Dermis microvascular lymphatic vessel endothelial cell (primary cell): ENCODE data around the gene PHOSPHO1. TPM values are rescaled to one million over a fixed set of nuclear protein-coding genes. Genes with fewer than 3 reads are reported as not detected.

Source experiments
- DNase-seq, 2 donors: peaks; one replicate each; pipeline versions ENCODE4 v3.0.0 to v3.0.0-alpha.2; 2010; ENCODE audit warnings: low read depth in 2 of 2
- total RNA-seq: library from RNA; depleted of rRNA; stranded (reverse); fragments of >200 nt; gene quantifications from 2 replicates; pipeline ENCODE4 v1.2.1, GENCODE V29; 2014

PHOSPHO1 gene
- total RNA-seq, 1 donor from 2014 or later = under 0.01 TPM

DNA sequence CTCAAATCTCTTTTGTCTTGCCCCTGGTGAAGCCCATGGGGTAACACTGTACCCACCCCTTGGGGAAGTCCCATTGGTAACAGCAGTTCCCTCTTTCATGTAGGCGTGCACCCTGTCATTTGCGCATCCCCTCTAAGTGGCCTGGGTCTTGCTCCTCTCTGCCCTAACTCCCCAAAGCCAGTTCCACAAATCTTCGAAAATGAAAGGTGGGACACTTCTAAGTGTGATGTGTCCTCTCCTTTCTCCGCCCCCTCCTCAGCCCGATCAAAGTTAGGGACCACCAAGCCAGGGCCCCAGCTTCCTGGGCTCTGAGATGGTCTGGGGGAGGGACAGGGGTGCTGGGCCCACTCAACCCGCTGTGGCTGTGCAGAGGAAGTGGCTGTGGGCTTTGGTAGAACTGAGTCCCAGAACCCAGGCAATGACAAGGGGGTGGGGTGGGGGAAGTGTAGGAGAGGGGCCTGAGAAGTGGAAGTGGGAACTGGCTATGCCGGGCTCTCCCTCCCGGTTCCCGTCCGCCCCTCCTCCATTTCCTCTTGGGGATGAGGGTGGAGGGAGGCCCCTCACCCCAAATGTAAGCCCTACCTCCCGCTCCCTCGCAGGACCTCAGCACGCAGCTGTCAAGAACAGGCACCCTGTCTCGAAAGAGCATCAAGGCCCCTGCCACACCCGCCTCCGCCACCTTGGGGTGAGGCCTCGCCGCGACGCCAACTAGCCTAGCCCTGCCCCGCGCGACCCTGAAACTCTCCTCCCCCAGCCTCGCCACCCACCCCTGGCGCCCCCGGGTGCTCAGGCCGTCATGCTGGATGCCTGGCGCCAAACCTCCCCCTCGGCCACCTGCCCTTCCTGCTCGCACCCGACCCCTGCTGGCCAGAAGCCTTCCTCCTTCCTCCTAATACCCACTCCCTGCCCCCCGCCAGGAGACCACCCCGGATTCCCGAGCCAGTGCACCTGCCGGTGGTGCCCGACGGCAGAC lies 11.4 kb downstream of the PHOSPHO1 start:
- DNase-seq = no peak

DNA sequence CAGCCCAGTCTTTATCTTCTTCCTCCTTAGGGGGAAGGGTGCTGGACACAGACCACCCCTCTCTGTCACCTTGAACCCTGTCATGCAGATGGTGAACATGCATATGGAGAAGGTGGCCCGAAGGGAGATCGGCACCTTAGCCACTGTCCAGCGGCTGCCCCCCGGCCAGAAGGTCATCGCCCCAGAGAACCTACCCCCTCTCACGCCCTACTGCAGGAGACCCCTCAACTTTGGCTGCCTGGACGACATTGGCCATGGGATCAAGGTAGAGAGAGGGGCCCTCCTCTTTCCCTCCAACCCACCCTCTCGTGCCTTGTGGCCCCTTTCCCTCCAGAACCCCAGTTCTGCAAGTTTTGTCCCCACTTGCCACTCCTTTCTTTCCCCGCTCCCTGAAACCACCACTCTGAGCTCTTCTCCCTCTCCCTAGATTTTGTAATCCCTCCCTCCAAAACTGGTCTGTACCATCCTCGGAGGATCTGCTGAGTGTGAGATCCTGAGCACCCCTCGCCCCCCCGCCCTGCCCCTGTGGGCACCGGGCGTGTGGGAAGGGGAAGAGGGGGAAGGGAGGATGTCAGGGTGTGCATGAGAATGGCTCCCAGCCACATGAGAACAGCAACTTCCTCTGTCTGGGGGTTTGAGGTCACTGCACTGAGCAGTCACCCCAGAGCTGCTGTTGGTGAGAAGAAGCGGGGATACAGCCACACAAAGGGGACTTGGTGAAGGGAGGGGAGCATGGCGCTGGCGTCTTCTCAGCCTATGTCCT lies 12.8 kb downstream of the PHOSPHO1 start:
- no peak for DNase-seq

DNA sequence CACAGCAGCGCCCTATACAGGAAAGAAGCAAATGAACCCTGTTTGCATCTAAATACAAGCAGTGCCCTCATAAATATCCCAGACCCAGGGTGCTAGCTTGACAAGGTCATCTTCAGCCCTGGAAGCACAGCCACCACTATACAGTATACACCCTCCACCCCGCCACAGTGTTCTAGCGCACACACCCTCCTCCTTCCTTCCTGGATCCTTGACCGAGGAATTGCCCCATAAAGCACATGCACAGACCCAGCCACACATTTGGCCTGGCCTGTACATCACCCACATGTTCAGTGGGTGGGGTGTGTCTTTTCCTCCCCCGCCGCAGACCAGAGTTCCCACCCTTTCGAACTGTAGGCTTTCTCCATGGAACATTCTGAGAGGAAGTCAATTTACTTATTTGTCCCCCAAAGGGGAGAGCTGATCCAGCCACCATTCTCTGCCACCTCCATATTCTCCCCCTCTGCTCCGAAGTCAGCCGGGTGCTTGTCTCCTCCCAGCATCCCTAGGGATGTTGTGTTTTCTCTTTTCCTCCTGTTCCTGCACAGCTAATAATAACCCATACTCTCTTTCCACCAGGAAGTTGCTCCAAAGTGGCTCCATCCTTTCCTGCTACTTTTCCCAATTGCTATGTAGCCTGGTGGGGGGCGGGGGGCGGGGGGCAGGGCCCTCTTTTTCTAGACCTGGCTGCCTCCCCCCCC lies 13.5 kb downstream of the PHOSPHO1 start:
- no peak for DNase-seq

DNA sequence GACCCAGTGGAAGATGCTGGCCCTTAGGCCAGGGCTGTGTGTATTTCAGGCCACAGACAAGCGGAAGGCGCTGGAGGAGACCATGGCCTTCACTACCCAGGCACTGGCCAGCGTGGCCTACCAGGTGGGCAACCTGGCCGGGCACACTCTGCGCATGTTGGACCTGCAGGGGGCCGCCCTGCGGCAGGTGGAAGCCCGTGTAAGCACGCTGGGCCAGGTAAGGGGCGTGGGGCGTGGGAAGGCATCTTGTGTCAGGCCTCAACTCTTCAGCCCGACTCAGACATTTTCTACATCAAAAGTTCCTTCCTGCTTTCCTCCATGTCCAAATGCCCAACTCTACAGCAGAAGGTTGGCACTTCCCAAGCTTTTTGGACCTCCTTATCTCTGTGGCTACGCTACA lies 14.1 kb downstream of the PHOSPHO1 start:
- DNase-seq = no peak

DNA sequence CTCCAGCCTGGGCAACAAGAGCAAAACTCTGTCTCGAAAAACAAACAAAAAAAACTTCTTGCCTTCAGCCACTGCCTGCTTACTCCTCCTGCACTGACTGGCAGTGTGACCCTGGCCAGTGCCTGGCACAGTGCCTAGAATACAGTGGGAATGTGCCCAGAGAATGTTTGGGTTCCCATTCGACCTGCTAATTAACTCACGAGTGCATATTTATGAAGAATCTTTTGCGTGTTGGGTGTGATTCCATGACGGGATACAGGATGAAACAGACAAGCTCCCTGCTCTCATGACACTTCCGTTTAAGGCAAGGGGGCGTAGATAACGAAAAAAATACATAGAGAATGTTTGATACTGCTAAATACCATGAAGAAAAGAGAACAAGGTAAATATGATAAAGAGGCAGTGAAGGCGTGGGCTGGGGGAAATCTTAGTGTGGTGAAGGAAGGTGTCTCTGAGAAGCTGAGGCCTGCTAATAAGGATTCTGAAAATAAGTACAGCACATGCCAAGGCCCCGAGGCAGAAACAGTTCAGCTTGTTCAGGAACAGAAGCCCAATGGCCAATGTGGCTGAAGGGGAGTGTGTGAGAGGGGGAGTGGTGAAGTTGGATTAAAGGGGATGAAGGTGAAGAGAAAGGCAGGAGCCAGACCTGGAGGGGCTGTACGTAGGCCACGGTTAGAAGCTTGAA lies 15.8 kb downstream of the PHOSPHO1 start:
- DNase-seq = peak; percentile 31 to 64

DNA sequence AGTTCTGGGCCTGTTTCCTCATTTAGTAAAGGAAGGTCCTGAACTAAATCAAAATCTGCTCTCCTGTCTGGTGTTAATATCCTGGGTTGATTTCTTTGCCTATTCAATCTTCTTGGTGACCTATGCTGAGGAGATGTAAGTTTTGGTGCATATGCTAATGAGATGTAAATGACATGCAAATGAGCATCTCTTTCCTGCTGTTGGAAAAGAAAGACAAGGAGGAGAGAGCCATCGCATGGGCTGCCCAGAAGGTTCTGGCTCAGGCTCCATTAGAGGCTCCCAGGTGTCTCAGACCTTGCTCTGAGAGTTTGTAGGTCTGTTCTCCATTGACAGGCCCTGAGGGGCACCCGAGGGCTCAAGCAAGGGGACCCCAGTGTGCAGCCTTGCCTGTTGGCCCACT lies 16.7 kb downstream of the PHOSPHO1 start:
- no peak for DNase-seq

DNA sequence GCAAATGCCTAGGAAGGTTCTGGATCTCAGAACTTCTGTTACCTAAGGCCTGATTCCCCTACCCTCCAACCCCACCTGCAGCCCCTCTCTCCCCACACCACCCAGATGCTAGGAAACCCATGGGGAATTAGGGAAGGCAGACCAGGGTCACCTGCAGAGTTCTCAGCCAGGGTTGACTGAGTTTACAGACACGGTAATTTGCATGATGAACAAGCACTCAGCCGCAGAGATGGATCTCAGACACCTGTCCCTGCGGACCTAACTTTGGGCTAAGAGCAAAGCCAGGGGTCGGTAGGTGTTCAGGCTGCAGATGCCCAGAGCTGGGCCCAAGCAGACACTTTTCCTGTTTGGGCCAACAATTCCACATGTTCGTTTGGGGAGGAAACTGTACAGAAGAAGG lies 17.2 kb downstream of the PHOSPHO1 start:
- no peak for DNase-seq

DNA sequence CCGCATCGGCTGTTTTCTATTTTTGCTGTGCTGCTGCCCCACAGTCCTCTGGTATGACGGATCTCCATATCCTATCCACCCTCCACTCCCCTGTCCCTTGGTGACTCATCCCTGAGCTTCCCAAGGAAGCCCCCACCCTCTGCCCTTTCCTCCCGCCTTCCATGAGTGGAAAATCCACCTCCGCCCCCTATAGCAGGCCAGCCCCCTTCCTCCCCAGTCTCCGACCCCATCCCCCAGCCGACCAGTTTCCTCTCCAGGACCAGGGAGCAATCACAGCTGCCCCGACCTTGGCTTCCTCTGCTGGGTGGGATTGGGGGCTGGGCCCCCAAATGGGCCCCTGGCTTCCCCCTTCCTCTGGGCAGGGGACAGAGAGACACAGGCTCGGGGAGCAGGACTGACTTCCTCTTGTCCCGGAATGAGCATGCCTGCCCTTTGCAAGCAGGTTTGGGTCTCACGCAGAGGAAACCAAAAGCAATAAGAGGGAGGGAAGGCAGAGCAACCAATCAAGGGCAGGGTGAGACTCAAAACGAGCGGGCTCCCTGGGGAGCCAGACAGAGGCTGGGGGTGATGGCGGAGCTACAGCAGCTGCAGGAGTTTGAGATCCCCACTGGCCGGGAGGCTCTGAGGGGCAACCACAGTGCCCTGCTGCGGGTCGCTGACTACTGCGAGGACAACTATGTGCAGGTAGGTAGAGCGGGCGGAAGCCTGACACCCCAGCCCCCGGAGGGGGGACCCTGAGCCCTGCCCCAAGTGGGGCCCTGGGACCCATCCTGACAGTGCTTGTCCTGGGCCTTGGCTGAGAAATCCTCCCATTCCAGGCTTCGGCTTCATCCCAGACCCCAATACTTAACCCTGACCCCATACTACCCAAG lies 20.2 kb downstream of the PHOSPHO1 start, which contains the start of the genes ABI3 and GNGT2:
ABI3 (plus strand) TSS at position 550 of the 872 bp plus-strand sequence; CDS start at position 568, 18 bp downstream.
GNGT2 (minus strand) TSS at position 417 of the 872 bp plus-strand sequence. CDS start 3,152 bp downstream, outside the sequence.
- DNase-seq = peak; percentile 74 to 93

DNA sequence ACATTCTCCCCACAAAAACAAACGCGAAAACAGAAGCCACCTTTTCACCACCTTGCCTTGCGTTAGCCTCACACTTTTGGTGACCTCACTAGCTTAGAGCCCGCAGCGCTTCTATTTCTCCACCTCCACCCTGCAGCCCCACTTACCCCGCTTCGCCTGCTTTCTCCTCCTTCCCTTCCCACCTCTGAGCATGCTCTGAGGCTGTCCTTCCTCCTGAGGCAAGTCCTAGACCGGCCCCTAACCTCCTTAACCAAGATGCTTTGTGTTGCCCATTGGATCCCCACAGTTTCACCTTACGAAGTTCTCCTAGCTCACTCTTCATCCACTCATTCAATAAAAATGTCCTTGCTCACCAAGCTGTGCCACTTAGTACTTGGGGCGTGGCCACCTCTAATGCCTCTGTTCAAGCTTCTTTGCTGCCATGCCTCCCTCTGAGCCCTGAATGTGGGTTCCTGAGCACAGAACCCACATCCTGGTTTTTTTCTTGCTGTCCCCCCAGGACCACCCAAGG lies 21.5 kb downstream of the PHOSPHO1 start:
- no peak for DNase-seq

DNA sequence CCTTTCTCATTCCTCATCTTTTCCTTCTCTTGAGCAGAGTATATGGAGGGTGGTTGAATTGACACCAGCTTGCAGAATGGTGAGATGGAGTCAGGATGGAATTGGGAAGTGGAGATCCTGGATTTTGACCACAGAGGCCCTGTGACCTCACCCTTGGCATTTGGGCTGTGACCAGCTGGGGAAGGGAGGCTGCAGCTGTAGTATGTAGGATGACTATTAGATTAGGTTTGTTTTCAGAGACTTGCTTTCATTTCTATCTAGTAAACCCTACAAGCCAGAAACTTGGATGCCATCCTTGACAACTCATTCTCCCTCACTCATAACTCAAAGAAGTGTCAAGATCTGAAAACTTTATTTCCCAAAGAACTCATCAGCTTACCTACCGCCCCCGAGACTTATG lies 26.1 kb downstream of the PHOSPHO1 start:
- DNase-seq = no peak

DNA sequence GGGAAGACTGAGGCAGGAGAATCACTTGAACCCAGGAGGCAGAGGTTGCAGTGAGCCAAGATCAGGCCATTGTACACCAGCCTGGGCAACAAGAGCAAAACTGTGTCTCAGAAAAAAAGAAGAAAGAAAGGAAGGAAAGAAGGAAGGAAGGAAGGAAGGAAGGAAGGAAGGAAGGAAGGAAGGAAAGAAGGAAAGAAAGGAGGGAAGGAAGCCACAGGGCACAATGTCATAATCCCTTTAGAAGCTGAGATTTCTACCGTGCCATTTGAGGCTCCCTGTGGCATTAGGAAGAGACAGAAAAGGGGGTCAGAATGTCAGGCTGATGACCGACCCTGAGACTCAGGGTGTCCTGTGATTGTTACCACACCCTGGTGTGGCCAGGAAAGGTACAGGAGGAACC lies 26.8 kb downstream of the PHOSPHO1 start:
- no peak for DNase-seq

DNA sequence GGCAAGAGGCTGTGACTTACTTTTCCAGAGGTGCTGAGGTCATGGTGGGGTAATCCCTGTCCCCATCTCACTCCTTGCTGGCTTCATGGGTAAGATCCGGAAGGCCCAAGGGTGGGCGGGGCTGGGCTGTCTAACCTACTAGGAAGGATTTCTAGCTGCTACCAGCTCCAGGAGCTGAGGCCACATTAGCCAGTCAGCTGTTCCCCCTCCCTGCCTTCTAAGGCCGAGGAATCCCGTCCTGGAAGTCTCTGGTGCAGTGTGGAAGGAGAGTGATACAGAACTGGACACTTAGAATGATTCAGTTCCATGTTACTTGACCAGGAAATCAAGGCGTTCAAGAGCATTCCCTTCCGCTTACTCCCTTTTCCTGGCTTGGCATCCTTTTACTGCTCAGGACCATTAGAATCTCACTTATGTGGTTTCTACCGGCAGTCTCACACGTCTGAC lies 29.1 kb downstream of the PHOSPHO1 start:
- peak in 1 of 2 donors; percentile 53 for DNase-seq

DNA sequence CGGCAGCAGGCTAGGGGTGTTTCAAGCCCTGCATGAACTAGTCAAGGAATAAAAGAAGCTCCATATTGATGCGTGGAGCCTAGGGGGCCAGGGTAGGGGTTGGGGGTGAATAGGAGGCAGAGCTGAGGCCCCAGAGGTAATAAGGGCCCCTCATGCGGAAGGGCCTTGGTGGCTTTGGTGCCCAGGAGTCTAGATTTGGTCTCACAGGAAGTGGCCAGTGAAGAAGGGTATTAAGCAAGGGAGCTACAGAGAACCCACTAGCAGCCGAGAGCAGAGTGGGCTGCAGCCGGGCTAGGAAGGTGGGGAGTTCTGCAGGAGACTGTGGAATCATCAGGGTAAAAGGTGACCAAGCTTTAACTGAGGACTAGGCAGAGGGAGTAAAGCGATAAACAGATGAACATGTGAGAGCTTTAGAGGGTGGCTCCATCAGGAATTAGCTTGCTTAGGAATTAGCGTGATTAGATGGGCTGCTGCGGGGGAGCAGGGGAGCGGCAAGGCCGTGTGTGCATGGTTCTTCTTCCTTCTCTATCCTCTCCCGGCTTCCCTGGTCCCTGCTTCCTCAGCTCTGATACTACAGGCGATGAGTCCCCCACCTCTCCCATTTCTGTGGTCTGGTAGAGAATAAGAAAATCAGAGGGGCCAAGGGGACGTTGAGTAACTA lies 30.0 kb downstream of the PHOSPHO1 start:
- no peak for DNase-seq

DNA sequence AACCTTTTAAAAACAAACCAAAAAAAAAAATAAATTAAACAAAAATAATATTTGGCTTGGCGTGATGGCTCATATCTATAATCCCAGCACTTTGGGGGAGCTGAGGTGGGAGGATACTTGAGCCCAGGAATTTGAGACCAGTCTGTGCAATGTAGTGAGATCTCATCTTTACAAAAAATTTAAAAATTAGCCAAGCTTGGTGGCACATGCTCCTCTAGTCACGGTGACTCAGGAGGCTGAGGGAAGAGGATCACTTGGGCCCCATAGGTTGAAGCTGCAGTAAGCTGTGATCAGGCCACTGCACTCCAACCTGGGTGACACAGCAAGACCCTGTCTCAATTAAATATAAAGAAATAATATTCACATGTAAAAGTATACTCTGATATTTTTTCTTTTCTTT lies 32.4 kb downstream of the PHOSPHO1 start:
- no peak for DNase-seq

DNA sequence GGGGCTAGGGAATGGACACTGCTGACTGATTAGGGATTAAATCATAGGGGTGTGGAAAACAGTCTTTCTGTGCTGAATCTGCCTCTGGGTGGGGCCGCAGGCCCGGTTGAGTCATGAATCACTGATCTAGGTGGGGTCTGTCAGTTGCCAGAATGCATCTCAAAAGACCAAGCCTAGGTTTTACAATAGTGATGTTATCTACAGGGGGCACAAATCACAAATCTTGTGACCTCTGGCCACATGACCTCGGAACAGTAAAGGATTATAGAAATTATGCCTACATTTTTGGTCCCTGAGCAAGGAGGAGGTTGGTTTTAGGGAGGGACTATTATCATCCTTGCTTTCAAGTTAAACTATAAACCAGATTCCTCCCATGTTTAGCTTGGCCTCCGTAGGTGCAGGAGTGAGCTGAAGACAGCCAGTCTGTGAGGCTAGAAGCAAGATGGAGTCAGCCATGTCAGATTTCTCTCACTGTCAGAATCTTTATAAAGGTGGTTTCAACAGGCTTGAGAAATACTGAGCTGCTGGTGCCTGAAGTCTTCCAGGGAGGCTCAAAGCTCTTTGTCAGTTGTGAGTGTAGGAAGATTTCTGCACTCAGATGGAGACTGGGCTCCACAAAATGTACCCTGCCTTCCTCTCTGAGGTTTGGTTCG lies 33.1 kb downstream of the PHOSPHO1 start:
- no peak for DNase-seq

DNA sequence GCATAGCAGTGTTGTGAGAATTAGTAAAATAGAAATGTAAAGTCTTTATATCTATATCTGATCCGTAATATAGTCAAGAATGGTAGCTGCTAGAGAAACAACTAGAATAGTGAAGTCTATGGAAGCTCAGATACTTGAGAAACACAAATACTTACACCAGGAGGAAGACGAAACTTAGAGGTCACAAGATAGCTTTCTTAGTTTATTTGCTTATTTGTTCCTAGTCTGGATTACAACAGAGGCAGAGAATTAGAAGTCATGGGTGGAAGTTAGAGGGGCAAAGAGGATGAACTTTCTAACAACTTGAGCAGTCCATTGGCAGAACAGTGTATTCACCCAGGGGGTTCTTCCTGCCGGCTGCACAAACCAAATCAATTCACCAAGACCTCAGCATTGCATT lies 34.1 kb downstream of the PHOSPHO1 start:
- no peak for DNase-seq

DNA sequence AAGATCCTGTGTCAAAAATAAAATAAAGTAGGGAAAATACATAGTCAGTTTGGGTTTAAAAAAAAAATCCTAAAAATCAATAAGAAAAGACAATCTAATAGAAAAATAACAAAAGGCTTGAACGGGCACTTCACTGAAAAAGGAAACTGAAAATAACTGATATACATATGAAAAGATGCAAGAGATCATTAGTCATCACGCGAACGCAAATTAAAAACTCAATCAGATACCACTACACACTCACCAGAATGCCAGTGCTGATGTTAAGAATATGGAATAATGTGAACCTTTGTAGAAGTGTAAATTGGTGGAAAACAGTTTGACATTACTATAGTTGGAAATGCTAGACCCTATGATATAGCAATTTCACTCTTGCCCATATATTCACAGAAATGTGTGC lies 34.8 kb downstream of the PHOSPHO1 start:
- no peak for DNase-seq

DNA sequence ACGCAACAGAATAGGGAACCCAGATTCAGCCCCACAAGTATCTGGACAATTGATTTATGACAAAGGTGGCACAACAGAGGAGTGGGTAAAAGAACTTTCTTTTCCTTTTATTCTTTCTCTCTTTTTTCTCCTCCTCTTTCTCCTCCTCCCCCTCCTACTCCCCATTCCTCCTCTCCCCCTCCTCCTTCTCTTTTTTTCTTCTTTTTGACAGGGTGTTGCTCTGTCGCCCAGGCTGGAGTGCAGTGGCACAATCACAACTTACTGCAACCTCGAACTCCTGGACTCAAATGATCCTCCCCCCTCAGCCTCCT lies 36.3 kb downstream of the PHOSPHO1 start:
- no peak for DNase-seq
